PC-9 (cell line): ENCODE results near the gene CD68. TPM values are rescaled to one million over a fixed set of nuclear protein-coding genes. Genes with fewer than 3 reads are reported as not detected.

ENCODE experiments used
- BruUV-seq: library from RNA; stranded (reverse); fragments of 400-500 nt; replicated peaks from 2 replicates; lab custom pipeline; 2021; lab: Mats Ljungman, UMichigan
- CTCF ChIA-PET: fragments of 300-600 bp; sonication (Branson Sonifier 250); formaldehyde crosslinking; loops from one replicate; lab custom pipeline; 2022; ENCODE audit warnings: antibody characterized with exemption; lab: Charles Lee
- POLR2A ChIA-PET: fragments of 300-600 bp; sonication (Branson Sonifier 250); formaldehyde crosslinking; loops from one replicate; lab custom pipeline; 2022; ENCODE audit warnings: antibody characterized with exemption; ENCODE audit not compliant: unreplicated experiment; lab: Charles Lee
- DNase-seq, 2 experiments: peaks; one replicate each; pipeline versions ENCODE4 v3.0.0 to v3.0.0-alpha.2; 2015 to 2022; ENCODE audit warnings: mixed read lengths in 1 of 2
- H2AFZ ChIP-seq: fragments of 200-600 bp; sonication (generic); 2 replicates; pipeline ENCODE4 v1.8.1; 2017; ENCODE audit warnings: antibody characterized with exemption
- H3F3A ChIP-seq: fragments of 200-600 bp; sonication (generic); 2 replicates; pipeline ENCODE4 v1.8.1; 2017; ENCODE audit warnings: antibody characterized with exemption, mild to moderate bottlenecking, low read depth; ENCODE audit not compliant: insufficient read depth
- H3K27ac ChIP-seq: fragments of 200-600 bp; sonication (generic); 2 replicates; pipeline ENCODE4 v1.6.1; 2016; ENCODE audit warnings: mixed run types
- H3K27me3 ChIP-seq: fragments of 200-600 bp; sonication (generic); 2 replicates; pipeline ENCODE4 v1.6.1; 2016; ENCODE audit warnings: low read depth, mixed run types; ENCODE audit not compliant: insufficient read depth
- H3K36me3 ChIP-seq: fragments of 200-600 bp; sonication (generic); 2 replicates; pipeline ENCODE4 v1.6.1; 2016; ENCODE audit warnings: low read depth, mixed run types
- H3K4me1 ChIP-seq: fragments of 200-600 bp; sonication (generic); replicated peaks from 2 replicates; pipeline ENCODE4 v1.6.1; 2016; ENCODE audit warnings: mixed run types; ENCODE audit not compliant: insufficient read depth
- H3K4me2 ChIP-seq: fragments of 200-600 bp; sonication (generic); 2 replicates; pipeline ENCODE4 v1.6.1; 2017; ENCODE audit warnings: mixed run types
- H3K4me3 ChIP-seq: fragments of 200-600 bp; sonication (generic); 2 replicates; pipeline ENCODE4 v1.6.1; 2016; ENCODE audit warnings: mixed run types
- H3K79me2 ChIP-seq: fragments of 200-600 bp; sonication (generic); 2 replicates; pipeline ENCODE4 v1.6.1; 2017; ENCODE audit warnings: low read depth, mixed run types
- H3K9me2 ChIP-seq: fragments of 200-600 bp; sonication (generic); 2 replicates; pipeline ENCODE4 v1.8.1; 2017; ENCODE audit warnings: mild to moderate bottlenecking; ENCODE audit not compliant: insufficient read depth
- H3K9me3 ChIP-seq: fragments of 200-600 bp; sonication (generic); 2 replicates; pipeline ENCODE4 v1.8.1; 2016; ENCODE audit warnings: low read depth; ENCODE audit not compliant: insufficient read depth
- H4K20me1 ChIP-seq: fragments of 200-600 bp; sonication (generic); 2 replicates; pipeline ENCODE4 v1.8.1; 2017; ENCODE audit not compliant: insufficient read depth
- EZH2 ChIP-seq: fragments of 200-600 bp; sonication (generic); IDR thresholded peaks from 2 replicates; pipeline ENCODE4 v1.8.0; 2017; ENCODE audit warnings: antibody characterized with exemption, low read depth
- intact Hi-C: fragments of 100-400 bp; cut with micrococcal nuclease; formaldehyde crosslinking; loops from one replicate; pipeline ENCODE4 v1.10.0; 2022; ENCODE audit not compliant: unreplicated experiment
- total RNA-seq: library from RNA; stranded (reverse); gene quantifications from 2 replicates; pipeline ENCODE4 v1.2.3, GENCODE V29; 2021
- TF ChIP-seq, protein P1 (sequence below): fragments of 200-600 bp; sonication (generic); conservative IDR thresholded peaks from 2 replicates; pipeline ENCODE4 v1.6.1; 2017; ENCODE audit warnings: mixed run types, antibody characterized with exemption, mild to moderate bottlenecking, moderate library complexity

Gene CD68
- total RNA-seq, 1 experiment from 2014 or later: 37.0 TPM

DNA sequence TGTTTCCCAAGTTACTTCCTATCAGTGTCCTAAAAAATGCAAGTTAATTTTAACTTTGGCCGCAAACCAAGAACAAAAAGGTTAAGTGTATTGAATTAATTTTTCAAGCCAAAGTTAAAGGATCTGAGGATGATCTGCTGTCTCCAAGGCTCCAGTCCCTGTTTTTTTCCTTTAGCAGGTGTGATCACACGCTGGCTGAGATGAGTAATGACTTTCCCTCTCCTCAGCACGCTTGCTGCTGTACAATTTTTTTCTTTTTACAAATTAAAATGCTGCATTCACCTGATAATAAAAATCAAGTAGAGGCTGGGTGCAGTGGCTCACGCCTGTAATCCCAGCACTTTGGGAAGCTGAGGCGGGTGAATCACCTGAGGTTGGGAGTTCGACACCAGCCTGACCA lies 34.5 kb upstream of the CD68 start:
- CTCF ChIA-PET: interaction anchor here (0.7 kb wide), 1 partner anchor 60 kb away, joined by 9 read pairs; no protein-coding TSS in a partner anchor
- Histone ChIP-seq H3K27ac (no peak overlapping the region), H3K4me2 (no peak overlapping the region), H3K4me3 (no peak overlapping the region), H3K27me3 (no peaks in the 10 kb centered on the region), H2AFZ (no peak overlapping the region), H3K9me3 (no peaks in the 10 kb centered on the region), H3K9me2 (no peaks in the 10 kb centered on the region), H3K4me1 (no peaks in the 10 kb centered on the region), H4K20me1 (no peaks in the 10 kb centered on the region), H3F3A (no peaks in the 10 kb centered on the region), H3K36me3 (no peaks in the 10 kb centered on the region), H3K79me2 (no peaks in the 10 kb centered on the region)
- POLR2A ChIA-PET: no interaction called here
- intact Hi-C loops: no loop called here
- DNase-seq: no peak
- TF ChIP-seq, protein P1, sequence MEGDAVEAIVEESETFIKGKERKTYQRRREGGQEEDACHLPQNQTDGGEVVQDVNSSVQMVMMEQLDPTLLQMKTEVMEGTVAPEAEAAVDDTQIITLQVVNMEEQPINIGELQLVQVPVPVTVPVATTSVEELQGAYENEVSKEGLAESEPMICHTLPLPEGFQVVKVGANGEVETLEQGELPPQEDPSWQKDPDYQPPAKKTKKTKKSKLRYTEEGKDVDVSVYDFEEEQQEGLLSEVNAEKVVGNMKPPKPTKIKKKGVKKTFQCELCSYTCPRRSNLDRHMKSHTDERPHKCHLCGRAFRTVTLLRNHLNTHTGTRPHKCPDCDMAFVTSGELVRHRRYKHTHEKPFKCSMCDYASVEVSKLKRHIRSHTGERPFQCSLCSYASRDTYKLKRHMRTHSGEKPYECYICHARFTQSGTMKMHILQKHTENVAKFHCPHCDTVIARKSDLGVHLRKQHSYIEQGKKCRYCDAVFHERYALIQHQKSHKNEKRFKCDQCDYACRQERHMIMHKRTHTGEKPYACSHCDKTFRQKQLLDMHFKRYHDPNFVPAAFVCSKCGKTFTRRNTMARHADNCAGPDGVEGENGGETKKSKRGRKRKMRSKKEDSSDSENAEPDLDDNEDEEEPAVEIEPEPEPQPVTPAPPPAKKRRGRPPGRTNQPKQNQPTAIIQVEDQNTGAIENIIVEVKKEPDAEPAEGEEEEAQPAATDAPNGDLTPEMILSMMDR: no peak
- TF ChIP-seq EZH2: no peak
- no TSS peak for BruUV-seq

GRCh38 chr17:7548585-7549400 lies 30.6 kb upstream of the CD68 start, which contains the start of gene TNFSF12:
Gene TNFSF12 (plus strand): TSS chr17:7549058. CDS start chr17:7549154, 96 bp downstream.
- no TSS peak for BruUV-seq
- H3F3A ChIP-seq: no peaks in the 10 kb centered on the region
- H3K79me2 ChIP-seq: no peaks in the 10 kb centered on the region
- no peaks in the 10 kb centered on the region for H3K9me2 ChIP-seq
- no peaks in the 10 kb centered on the region for H3K27me3 ChIP-seq
- peak in 1 of 2 experiments; percentile 48 for DNase-seq
- intact Hi-C loops: no loop called here
- no peaks in the 10 kb centered on the region for H3K9me3 ChIP-seq
- no peak within 1 kb of the TSS for H3K27ac ChIP-seq
- H3K4me2 ChIP-seq: peak within 1 kb of the TSS; percentile 72
- H3K36me3 ChIP-seq: no peaks in the 10 kb centered on the region
- no peak for TF ChIP-seq EZH2
- TF ChIP-seq, protein P1: no peak
- peak within 1 kb of the TSS; percentile 72 for H2AFZ ChIP-seq
- ChIA-PET POLR2A (no interaction called here), CTCF (interaction anchor here (0.7 kb wide), 1 partner anchor 322 kb away, joined by 5 read pairs; no protein-coding TSS in a partner anchor)
- no peaks in the 10 kb centered on the region for H3K4me1 ChIP-seq
- H4K20me1 ChIP-seq: no peaks in the 10 kb centered on the region
- H3K4me3 ChIP-seq: peak within 1 kb of the TSS; percentile 50; the same call in 1 of the 2 replicates

DNA sequence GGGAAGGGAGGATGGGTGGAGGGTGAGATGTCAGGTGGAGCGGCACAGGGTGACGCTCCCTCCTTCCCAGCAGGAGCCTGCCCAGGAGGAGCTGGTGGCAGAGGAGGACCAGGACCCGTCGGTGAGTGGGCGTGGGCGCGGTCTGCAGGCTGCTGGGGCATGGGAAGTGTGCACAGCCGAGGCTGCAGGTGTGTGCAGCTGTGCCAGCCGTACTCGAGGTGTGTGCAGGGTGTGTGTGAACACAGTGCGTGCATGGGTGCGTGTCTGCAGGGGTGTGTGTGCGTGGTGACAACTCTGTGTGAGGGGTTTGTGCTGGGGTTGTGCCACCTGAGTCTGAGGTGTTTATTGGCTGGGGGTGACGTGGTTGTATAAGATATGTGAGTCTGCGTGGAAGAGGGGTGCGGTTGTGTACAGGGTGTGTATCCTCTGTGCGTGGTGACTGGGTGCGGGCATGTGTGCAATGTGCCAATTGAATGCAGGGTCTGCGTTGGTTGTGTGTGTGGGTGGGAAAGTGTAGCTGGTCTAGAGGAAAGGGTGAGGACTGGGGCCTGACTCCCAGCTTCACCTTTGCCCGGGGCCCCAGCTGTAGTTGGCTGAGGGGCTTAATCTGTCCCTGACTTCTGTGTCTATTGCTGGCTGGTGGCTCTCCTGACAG lies 29.9 kb upstream of the CD68 start:
- peak in 1 of 2 experiments; percentile 23 for DNase-seq
- POLR2A ChIA-PET: interaction anchor here (0.6 to 1.0 kb wide), 2 partner anchors 34 to 104 kb away, joined by 5 to 6 read pairs; partner anchors contain the start of gene MPDU1
- Histone ChIP-seq H3F3A (no peaks in the 10 kb centered on the region), H3K27me3 (no peaks in the 10 kb centered on the region), H3K9me2 (no peaks in the 10 kb centered on the region), H3K27ac (no peak overlapping the region), H2AFZ (no peak overlapping the region), H3K9me3 (no peaks in the 10 kb centered on the region), H3K4me1 (no peaks in the 10 kb centered on the region), H3K36me3 (no peaks in the 10 kb centered on the region), H3K4me2 (no peak overlapping the region; the same call in 1 of the 2 replicates), H4K20me1 (no peaks in the 10 kb centered on the region), H3K4me3 (no peak overlapping the region; the same call in 1 of the 2 replicates), H3K79me2 (no peaks in the 10 kb centered on the region)
- TF ChIP-seq, protein P1: no peak
- no peak for TF ChIP-seq EZH2
- CTCF ChIA-PET: no interaction called here
- BruUV-seq: no TSS peak
- intact Hi-C loops: no loop called here
